Fibroblast of the conjunctiva (primary cell): ENCODE measurements around the gene MID1.

Experiments
- DNase-seq: peaks from one replicate; pipeline ENCODE4 v3.0.0-alpha.2; 2010; ENCODE audit warnings: low read depth

Gene MID1

DNA sequence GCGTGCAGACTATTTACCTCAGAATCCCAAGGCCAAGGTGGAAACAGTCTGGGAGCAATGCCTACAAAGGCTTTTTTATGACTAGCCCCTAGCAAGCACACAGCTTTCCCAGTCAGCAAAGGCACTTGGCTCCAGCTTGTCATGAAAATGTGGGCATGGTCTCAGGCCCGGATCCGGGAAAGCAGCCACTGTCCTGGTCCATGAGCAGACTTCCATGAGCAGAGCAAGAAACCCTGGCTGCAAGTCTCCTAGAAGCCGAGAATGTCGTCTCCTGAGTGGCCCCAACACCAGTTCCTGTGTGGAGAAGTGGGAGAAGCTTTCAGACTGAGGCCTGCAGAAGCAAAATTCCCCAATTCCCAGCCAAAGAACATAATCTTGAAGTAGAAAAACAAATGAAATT is 190.5 kb downstream of the MID1 start:
- no peak for DNase-seq

- DNase-seq, result no peak
Observed at GRCh38 chrX:10427249-10427648, 193.1 kb downstream of the MID1 start.

- DNase-seq, result no peak
Observed at GRCh38 chrX:10423716-10424115, 196.7 kb downstream of the MID1 start.

DNA sequence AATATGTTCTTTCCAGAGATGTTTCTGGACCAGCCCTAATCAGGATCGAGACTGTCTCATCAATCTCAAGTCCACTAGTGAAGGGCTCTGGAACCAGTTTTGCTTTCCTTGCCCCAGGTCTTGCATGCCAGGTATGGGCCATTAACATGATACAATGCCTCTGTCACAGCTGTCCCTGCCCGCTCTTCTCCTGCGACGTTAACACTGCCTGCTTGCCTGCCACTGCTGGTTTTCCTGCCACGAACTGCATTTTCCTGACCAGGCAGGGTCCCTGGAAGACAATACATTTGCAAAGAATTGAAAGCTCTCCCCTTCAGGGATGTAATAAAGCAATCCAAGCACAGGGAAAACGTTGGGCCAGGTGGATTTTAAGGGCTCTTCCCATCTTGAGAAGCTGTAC is 200.3 kb downstream of the MID1 start:
- no peak for DNase-seq

DNA sequence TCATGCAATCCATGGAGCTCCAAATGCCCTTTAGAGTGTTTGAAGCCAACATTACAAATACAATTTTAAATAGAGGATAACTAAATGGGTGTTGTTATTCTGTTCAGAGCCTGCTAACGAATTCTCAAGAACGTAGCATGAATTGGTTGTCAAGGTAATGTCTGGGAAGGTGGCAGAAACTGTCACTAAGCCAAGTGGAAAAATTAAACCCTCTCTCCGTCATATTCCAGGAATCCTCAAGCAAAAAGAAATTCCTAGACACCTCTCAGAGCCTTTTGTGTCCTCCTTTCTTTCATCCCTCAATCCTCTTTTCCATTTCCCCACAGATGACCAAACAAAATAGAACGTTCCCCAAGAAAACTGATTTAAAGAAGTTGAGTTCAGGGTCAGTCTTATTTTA is 204.0 kb downstream of the MID1 start:
- DNase-seq, result no peak

GRCh38 chrX:10415306-10416001 is 204.9 kb downstream of the MID1 start:
- DNase-seq, result peak; percentile 8

DNA sequence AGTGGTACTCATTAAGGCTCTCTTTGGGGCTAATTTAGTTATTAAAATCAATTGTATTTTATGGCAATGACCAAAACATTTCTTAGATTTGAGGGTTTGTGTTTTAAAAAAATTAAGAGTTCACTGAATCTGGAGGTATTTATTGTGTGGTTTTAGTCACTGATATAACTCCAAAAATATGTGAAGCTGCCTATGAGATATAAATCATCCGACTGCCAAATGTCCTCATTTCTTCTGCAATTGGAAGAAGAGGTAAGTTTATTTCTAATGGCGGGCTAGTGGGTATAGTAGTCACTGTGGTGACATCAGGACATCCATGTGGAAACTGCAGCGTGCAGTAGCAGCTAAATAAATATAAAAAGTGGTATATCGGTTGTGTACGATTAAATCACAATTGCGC is 205.5 kb downstream of the MID1 start:
- DNase-seq, result no peak

- DNase-seq, result no peak
Observed at GRCh38 chrX:10414156-10414824, 206.1 kb downstream of the MID1 start.

- no peak for DNase-seq
Observed at GRCh38 chrX:10404436-10404835, 215.9 kb downstream of the MID1 start.

GRCh38 chrX:10401239-10401638 is 219.1 kb downstream of the MID1 start:
- no peak for DNase-seq

- no peak for DNase-seq
Observed at GRCh38 chrX:10399043-10399741, 221.2 kb downstream of the MID1 start.

GRCh38 chrX:10398215-10398614 is 222.2 kb downstream of the MID1 start:
- no peak for DNase-seq

DNA sequence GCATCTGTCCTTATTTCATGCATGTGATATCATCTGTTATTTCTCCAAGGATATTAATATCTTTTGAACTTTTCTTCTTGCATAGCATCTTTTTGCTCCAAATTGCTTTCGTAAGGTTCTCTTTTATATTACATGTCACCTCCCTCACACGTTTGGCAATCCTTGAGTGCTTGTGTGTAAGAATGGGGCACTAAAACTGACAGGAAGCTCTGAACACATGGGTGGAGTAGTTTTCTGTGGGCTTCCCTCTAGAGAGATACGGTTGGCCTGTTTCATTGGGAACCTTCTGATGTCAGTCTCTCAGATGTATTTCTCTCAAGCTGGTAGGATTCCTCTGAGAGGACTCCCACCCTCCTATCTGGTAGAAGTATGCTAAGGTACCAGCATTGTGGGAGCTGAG is 223.0 kb downstream of the MID1 start:
- no peak for DNase-seq

DNA sequence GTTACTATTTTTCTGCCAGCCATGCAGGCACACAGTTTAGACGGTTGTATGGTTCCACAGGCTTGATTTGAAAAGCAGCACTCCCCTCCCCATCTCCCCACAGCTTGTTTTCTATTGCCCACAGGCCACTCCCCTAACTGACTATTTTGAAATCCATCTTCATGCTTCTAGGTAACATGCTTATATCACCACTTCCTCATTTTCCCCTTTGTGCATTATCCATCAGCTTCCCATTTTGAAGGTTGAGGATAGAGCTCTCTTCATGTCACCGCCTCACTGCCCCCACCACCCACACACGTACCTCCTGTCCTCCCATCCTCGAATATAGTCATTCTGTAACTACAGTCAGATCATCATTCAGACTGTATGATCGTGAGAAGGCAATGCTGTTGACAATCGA is 224.7 kb downstream of the MID1 start:
- no peak for DNase-seq
